Nasal cavity respiratory epithelium epithelial cell of viscerocranial mucosa (primary cell): ENCODE results near the gene CENPB. TPM values are rescaled to one million over a fixed set of nuclear protein-coding genes. Genes with fewer than 3 reads are reported as not detected.

ENCODE experiments used
- total RNA-seq: library from RNA; depleted of rRNA; stranded (reverse); fragments of >200 nt; gene quantifications from 2 replicates; pipeline ENCODE4 v1.2.3, GENCODE V29; 2014

Gene CENPB, protein sequence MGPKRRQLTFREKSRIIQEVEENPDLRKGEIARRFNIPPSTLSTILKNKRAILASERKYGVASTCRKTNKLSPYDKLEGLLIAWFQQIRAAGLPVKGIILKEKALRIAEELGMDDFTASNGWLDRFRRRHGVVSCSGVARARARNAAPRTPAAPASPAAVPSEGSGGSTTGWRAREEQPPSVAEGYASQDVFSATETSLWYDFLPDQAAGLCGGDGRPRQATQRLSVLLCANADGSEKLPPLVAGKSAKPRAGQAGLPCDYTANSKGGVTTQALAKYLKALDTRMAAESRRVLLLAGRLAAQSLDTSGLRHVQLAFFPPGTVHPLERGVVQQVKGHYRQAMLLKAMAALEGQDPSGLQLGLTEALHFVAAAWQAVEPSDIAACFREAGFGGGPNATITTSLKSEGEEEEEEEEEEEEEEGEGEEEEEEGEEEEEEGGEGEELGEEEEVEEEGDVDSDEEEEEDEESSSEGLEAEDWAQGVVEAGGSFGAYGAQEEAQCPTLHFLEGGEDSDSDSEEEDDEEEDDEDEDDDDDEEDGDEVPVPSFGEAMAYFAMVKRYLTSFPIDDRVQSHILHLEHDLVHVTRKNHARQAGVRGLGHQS
- 67.3 and 88.3 TPM in 2 replicates for total RNA-seq

GRCh38 chr20:3786665-3787323 lies at the start of gene CENPB:
CENPB (minus strand) TSS chr20:3786740; CDS start chr20:3786483, 257 bp downstream.

GRCh38 chr20:3820048-3820900 lies 33.7 kb upstream of the CENPB start, which contains the start of gene AP5S1:
AP5S1 (plus strand) TSS chr20:3820547; CDS start chr20:3822118, 1,571 bp downstream.

DNA sequence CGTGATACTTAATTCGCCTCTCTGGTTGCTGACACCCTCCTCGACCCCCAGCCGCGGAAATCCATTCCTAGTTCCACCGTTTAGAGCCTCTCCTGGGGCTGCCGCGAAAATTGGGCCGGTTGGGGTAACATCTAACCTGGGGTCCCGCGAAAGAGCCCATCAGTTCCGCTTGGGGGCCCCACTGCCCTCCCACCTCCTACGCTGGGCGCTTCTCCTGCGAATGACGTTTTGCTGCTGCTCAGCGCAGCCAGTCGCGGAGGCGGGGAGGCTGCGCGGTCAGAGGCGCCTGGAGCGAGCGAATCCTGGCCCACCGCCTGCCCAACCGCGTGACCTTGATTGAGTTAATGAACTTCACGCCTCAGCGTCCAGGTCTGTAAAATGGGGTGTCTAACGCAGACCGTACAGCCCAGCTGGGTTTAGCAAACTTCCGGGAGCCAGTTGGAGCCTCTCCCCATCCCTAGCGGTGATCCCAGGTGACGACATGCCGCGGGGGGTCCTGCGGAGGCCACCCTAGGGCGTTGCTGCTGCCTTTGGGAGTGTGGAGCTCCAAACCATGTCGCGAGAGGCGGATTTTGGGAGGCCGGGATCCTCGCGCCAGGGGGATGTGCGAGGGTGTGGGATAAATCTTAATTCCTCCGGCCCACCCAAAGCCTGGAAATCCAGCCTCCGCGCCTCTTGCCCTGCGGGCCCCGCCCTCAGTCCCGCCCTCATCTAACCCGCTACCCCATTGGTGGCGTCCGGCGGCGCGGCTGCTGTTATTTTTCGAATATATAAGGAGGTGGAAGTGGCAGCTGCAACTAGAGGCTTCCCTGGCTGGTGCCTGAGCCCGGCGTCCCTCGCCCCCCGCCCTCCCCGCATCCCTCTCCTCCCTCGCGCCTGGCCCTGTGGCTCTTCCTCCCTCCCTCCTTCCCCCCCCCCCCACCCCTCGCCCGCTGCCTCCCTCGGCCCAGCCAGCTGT lies 9.2 kb upstream of the CENPB start, which contains the start of gene CDC25B:
Gene CDC25B (plus strand): TSS at position 800 of the 958 bp plus-strand sequence. CDS start 222 bp downstream, outside the sequence.

GRCh38 chr20:3781153-3781910 lies 5.2 kb downstream of the CENPB start, which contains the start of gene SPEF1:
SPEF1 (minus strand) TSS chr20:3781448; CDS start chr20:3781287, 161 bp downstream.

DNA sequence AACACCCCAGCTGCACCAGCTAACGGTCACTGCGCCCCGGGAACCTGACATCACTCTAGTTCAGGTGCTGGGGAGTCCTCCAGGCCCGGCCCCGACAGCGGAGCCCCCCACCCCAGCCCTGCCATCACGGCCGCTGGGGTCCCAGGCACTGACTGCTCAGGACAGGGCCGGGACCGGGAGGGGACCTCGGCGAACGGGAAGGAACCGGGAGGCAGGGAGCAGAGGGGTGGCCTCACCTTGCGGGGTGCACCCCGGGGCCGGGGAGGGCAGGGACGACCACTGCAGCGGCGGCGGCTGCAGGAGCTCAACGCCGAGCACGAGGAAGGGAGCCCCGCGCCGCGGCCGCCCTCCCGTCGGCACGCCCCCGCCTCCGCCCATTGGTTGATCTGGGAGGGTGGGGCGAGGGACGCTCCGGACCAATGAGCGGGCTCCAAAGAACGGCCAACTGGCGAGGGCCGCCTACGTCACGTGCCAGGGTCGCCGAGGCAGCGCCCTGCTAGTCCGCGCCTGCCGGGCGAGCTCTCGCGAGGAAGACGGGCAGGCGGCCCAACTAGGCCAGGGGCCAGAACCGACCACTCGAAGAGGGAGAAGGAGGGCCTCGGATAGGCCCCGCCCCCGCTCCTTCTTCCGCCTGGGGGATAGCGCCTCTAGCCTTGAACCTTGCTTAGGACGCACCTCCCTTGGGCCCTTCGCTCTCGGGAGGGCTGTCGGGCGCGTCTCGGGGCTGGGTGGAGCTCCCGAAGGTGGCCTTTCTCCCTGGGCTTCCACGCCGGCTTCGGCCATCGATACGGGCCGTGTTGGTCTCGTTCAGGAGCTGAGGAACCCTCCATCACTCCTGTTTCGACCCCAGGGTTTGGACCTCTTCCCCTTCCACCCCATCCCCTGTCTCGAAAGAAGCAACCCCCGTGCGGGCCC lies 18.9 kb downstream of the CENPB start, which contains the start of gene ADISSP:
Gene ADISSP (minus strand): TSS at position 327 of the 915 bp plus-strand sequence. CDS start 7,653 bp downstream, outside the sequence.

Other genes starting within 250 kb of the CENPB start
- not detected in 2 replicates for gene GFRA4, start 123.3 kb downstream of the CENPB start, total RNA-seq
- gene ADAM33, start 104.7 kb downstream of the CENPB start, total RNA-seq, result not detected in 2 replicates
- gene SIGLEC1, start 74.1 kb downstream of the CENPB start, total RNA-seq, result not detected in 2 replicates
- gene HSPA12B, start 54.1 kb downstream of the CENPB start, total RNA-seq, result not detected in 2 replicates
- 16.1 and 16.9 TPM in 2 replicates for gene ADISSP, start 19.0 kb downstream of the CENPB start, total RNA-seq
- gene SPEF1, start 5.3 kb downstream of the CENPB start, total RNA-seq, result 0.14 TPM in 1 of 2 replicates, not detected in the other
- 21.9 and 68.4 TPM in 2 replicates for gene CDC25B, start 9.6 kb upstream of the CENPB start, total RNA-seq
- 10.9 and 11.3 TPM in 2 replicates for gene AP5S1, start 33.8 kb upstream of the CENPB start, total RNA-seq
- gene MAVS, start 60.1 kb upstream of the CENPB start, total RNA-seq, result 13.0 and 34.2 TPM in 2 replicates
- gene PANK2, start 102.6 kb upstream of the CENPB start, total RNA-seq, result 35.9 and 45.9 TPM in 2 replicates
- 1.4 and 6.0 TPM in 2 replicates for gene RNF24, start 228.8 kb upstream of the CENPB start, total RNA-seq